HUES64 (cell line): ENCODE measurements around the gene YWHAG.

Source experiments
- H3K27ac ChIP-seq: 2 replicates; pipeline ENCODE4 v1.7.0; 2013; ENCODE audit warnings: low read depth, low read length, inconsistent platforms
- H3K27me3 ChIP-seq: 2 replicates; pipeline ENCODE4 v1.6.1; 2013; ENCODE audit warnings: mild to moderate bottlenecking, low read length; ENCODE audit not compliant: insufficient read depth
- H3K36me3 ChIP-seq: 2 replicates; pipeline ENCODE4 v1.6.1; 2013; ENCODE audit warnings: mild to moderate bottlenecking, low read length; ENCODE audit not compliant: insufficient read depth
- H3K4me1 ChIP-seq: 2 replicates; pipeline ENCODE4 v1.6.1; 2013; ENCODE audit warnings: mild to moderate bottlenecking, low read length, moderate library complexity; ENCODE audit not compliant: insufficient read depth
- H3K4me3 ChIP-seq: 2 replicates; pipeline ENCODE4 v1.5.1; 2013; ENCODE audit warnings: mild to moderate bottlenecking, low read length, moderate library complexity
- H3K9ac ChIP-seq: 2 replicates; pipeline ENCODE4 v1.6.1; 2013; ENCODE audit warnings: mild to moderate bottlenecking, low read depth, low read length
- H3K9me3 ChIP-seq: 2 replicates; pipeline ENCODE4 v1.6.1; 2013; ENCODE audit warnings: low read depth, low read length; ENCODE audit not compliant: insufficient read depth
- WGBS: fragments of 150-250, 120-280 bp; methylation state at CpG from one replicate; pipeline ENCODE4 v1.1.7; 2013; ENCODE audit warnings: missing lambda C conversion rate; 5-methylcytosine and 5-hydroxymethylcytosine counted together

YWHAG gene

GRCh38 chr7:76278540-76278939, 80.3 kb downstream of the YWHAG start:
- no peak overlapping the region for H3K9ac ChIP-seq
- 96% methylated on average over 1 of the region's 1 CpG for WGBS
- H3K27ac ChIP-seq: no peak overlapping the region
- H3K27me3 ChIP-seq: peaks cover 43% of the 10 kb centered on the region
- no peaks in the 10 kb centered on the region for H3K36me3 ChIP-seq
- no peak overlapping the region for H3K4me3 ChIP-seq
- H3K9me3 ChIP-seq: no peaks in the 10 kb centered on the region
- peaks cover 17% of the 10 kb centered on the region for H3K4me1 ChIP-seq
